Panc1 (cell line): ENCODE measurements around the gene LRMDA.

Experiments
- CTCF ChIP-seq: fragments of 450-650 bp; IDR thresholded peaks from 2 replicates; pipeline ENCODE4 v1.5.1; 2017; ENCODE audit warnings: mild to moderate bottlenecking
- POLR2AphosphoS5 ChIP-seq: IDR thresholded peaks from 2 replicates; pipeline ENCODE4 v1.6.1; 2012; ENCODE audit warnings: mild to moderate bottlenecking, low read depth, low read length, moderate library complexity
- REST ChIP-seq, 2 experiments: IDR thresholded peaks; 2 replicates each; pipeline ENCODE4 v1.6.1; 2011 to 2012; ENCODE audit warnings: low read depth in 2 of 2, control low read depth in 1 of 2, low read length in 1 of 2, mild to moderate bottlenecking in 1 of 2, moderate library complexity in 1 of 2; ENCODE audit not compliant: insufficient read depth in 1 of 2

DNA sequence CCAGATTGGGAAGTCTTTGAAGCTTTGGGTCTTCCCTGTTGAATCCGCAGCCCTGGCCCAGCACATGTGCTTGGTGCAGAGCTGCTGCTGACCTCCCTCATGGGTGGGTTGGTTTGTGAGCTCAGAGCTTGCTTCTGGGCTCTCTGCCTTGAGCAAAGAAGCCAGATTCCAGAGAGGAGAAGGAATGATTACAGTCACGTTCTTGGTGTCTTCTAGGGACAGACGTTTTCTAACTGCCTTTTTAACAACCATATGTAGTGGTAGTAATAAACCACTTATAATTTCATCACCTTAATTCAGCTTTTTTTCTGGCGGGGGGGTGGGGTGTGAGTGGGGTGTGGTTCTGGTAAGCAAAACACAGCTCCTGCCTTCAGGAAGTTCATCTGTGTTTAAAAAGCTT, 39.5 kb downstream of the LRMDA start:
- TF ChIP-seq REST (IDR thresholded peaks at IDR 0.05; ENCODE audit: insufficient read depth in 1 of 2, low read depth in 2 of 2, low read length in 1 of 2) (no peak), CTCF (no peak), POLR2AphosphoS5 (no peak)
